Measurements from ENCODE around the gene RUSC2. TPM values are rescaled to one million over a fixed set of nuclear protein-coding genes. Genes with fewer than 3 reads are reported as not detected.

Gene RUSC2
- total and polyA plus RNA-seq, 2 donors (not counting 1 experiment from before 2014, with no cell fraction given): 0.27 to 0.76 TPM

GRCh38 chr9:35482071-35482470 lies 7.8 kb upstream of the RUSC2 start:
- Mint-ChIP-seq H3K27ac (no peak overlapping the region), H3K4me3 (no peak overlapping the region)

GRCh38 chr9:35484406-35484805 lies 5.5 kb upstream of the RUSC2 start:
- DNase-seq (no peak), ATAC-seq (ENCODE audit: low read depth) (no peak)
- no peak overlapping the region for H3K27ac Mint-ChIP-seq
- Histone ChIP-seq H2AFZ (ENCODE audit: insufficient read depth, low read depth, low read length, poor library complexity, severe bottlenecking) (no peak overlapping the region), H3K36me3 (replicated peaks in 1 of 2; ENCODE audit: control extremely low read depth in 1 of 2, control insufficient read depth in 1 of 2, extremely low read depth in 1 of 2, insufficient read depth in 2 of 2, low read length in 1 of 2) (no peaks in the 10 kb centered on the region), H3K9ac (ENCODE audit: low read length) (no peak overlapping the region), H3K27me3 (replicated peaks in 1 of 4; ENCODE audit: control extremely low read depth in 1 of 4, control insufficient read depth in 3 of 4, insufficient read depth in 4 of 4, low read length in 3 of 4) (peaks cover 0 to 17% (median 4%) of the 10 kb centered on the region in 4 experiments), H3K4me1 (ENCODE audit: control insufficient read depth in 2 of 2, insufficient read depth in 2 of 2, low read length in 2 of 2) (peaks cover 3% of the 10 kb centered on the region in 2 donors), H4K20me1 (ENCODE audit: control insufficient read depth, insufficient read depth, low read length, poor library complexity, severe bottlenecking) (no peaks in the 10 kb centered on the region), H3K4me3 (ENCODE audit: control extremely low read depth in 1 of 5, extremely low read depth in 1 of 5, insufficient read depth in 1 of 5, low read depth in 2 of 5, low read length in 4 of 5) (no peak overlapping the region), H3K27ac (ENCODE audit: low read length in 2 of 2) (no peak overlapping the region), H3K79me2 (ENCODE audit: control insufficient read depth, insufficient read depth, low read length) (no peaks in the 10 kb centered on the region), H3K9me3 (ENCODE audit: control extremely low read depth in 1 of 3, control insufficient read depth in 2 of 3, insufficient read depth in 1 of 3, low read length in 2 of 3) (no peaks in the 10 kb centered on the region), H3K4me2 (replicated peaks; ENCODE audit: low read depth, low read length, poor library complexity, severe bottlenecking) (no peak overlapping the region)
- no peak overlapping the region for H3K4me3 Mint-ChIP-seq
- CTCF ChIA-PET: no interaction called here
- no peak for TF ChIP-seq CTCF (IDR thresholded peaks at IDR 0.05)
- TF ChIP-seq EZH2 (IDR thresholded peaks at IDR 0.05; ENCODE audit: borderline replicate concordance, insufficient read depth, low read depth, low read length, poor library complexity, severe bottlenecking): no peak
- H3K27me3 Mint-ChIP-seq: peaks cover 18% of the 10 kb centered on the region
- H3K4me1 Mint-ChIP-seq: peaks cover 3% of the 10 kb centered on the region
- intact Hi-C loops (cut with micrococcal nuclease): no loop called here
- POLR2A ChIA-PET: no interaction called here
- no peaks in the 10 kb centered on the region for H3K9me3 Mint-ChIP-seq (ENCODE audit: insufficient read depth)
- 92% methylated on average over 3 of the region's 3 CpGs for WGBS (ENCODE audit: insufficient coverage)

More at GRCh38 chr9:35482071-35482470, 7.8 kb upstream of the RUSC2 start:
- no peaks in the 10 kb centered on the region for H4K20me1 ChIP-seq (ENCODE audit: control insufficient read depth, insufficient read depth, low read length, poor library complexity, severe bottlenecking)
- TF ChIP-seq EZH2 (IDR thresholded peaks at IDR 0.05; ENCODE audit: borderline replicate concordance, insufficient read depth, low read depth, low read length, poor library complexity, severe bottlenecking): no peak
- TF ChIP-seq CTCF (IDR thresholded peaks at IDR 0.05): no peak
- ATAC-seq (ENCODE audit: low read depth) (no peak), DNase-seq (no peak)
- no peaks in the 10 kb centered on the region for H3K4me1 ChIP-seq (ENCODE audit: control insufficient read depth in 2 of 2, insufficient read depth in 2 of 2, low read length in 2 of 2)
- intact Hi-C loops (cut with micrococcal nuclease): no loop called here
- WGBS (ENCODE audit: insufficient coverage): no CpG with 5 or more reads among the region's 3 CpGs
- Mint-ChIP-seq H3K4me1 (no peaks in the 10 kb centered on the region), H3K9me3 (ENCODE audit: insufficient read depth) (no peaks in the 10 kb centered on the region), H3K27me3 (peaks cover 8% of the 10 kb centered on the region)
- peaks cover 0 to under 1% (median 0%) of the 10 kb centered on the region in 4 experiments for H3K27me3 ChIP-seq (replicated peaks in 1 of 4; ENCODE audit: control extremely low read depth in 1 of 4, control insufficient read depth in 3 of 4, insufficient read depth in 4 of 4, low read length in 3 of 4)
- H3K4me2 ChIP-seq (replicated peaks; ENCODE audit: low read depth, low read length, poor library complexity, severe bottlenecking): no peak overlapping the region
- H3K79me2 ChIP-seq (ENCODE audit: control insufficient read depth, insufficient read depth, low read length): no peaks in the 10 kb centered on the region
- ChIA-PET CTCF (no interaction called here), POLR2A (no interaction called here)
- no peak overlapping the region for H3K9ac ChIP-seq (ENCODE audit: low read length)
- no peak overlapping the region for H2AFZ ChIP-seq (ENCODE audit: insufficient read depth, low read depth, low read length, poor library complexity, severe bottlenecking)
- H3K4me3 ChIP-seq (ENCODE audit: control extremely low read depth in 1 of 5, extremely low read depth in 1 of 5, insufficient read depth in 1 of 5, low read depth in 2 of 5, low read length in 4 of 5): no peak overlapping the region
- no peaks in the 10 kb centered on the region for H3K9me3 ChIP-seq (ENCODE audit: control extremely low read depth in 1 of 3, control insufficient read depth in 2 of 3, insufficient read depth in 1 of 3, low read length in 2 of 3)
- H3K36me3 ChIP-seq (replicated peaks in 1 of 2; ENCODE audit: control extremely low read depth in 1 of 2, control insufficient read depth in 1 of 2, extremely low read depth in 1 of 2, insufficient read depth in 2 of 2, low read length in 1 of 2): no peaks in the 10 kb centered on the region
- no peak overlapping the region for H3K27ac ChIP-seq (ENCODE audit: low read length in 2 of 2)

Data from B cell (primary cell).